DMS53 treated with DMSO at 0.1 percent for 48 hours (cell line): Measurements from ENCODE around the gene DVL1.

Experiments used
- DNase-seq: peaks from one replicate; lab custom pipeline; 2025; ENCODE audit not compliant: unreplicated experiment; lab: John Stamatoyannopoulos, UW

The DVL1 gene

DNA sequence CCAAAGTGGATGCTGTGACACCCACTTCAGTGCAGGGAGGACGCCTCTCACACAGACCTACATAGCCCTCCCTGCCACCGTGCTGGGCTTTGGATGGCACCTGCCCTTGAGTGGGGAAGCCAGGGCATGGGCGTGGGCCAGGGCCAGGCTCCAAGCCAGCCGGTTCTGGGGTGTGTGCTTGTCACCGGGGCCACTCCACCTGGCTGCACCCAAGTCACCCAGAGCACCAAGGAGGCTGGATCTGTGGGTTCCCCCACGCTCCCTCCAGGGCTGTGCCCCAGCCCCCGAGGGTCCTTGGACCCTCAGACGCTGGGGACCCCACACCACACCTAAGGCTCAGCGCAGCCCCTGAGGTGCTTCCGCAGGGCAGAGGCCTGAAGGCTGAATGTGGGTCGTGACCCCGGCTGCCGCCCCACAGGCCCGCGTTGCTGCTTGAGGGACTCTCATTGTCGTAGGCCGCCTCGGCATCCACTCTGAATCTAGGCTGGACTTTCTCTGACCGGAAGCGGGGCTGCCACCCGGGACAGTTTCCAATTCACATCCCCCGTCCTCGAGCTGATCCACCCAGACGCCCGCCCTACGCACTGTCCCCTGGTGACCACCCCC, 7.7 kb upstream of the DVL1 start:
- DNase-seq, result no peak

GRCh38 chr1:1356166-1356795, 7.1 kb upstream of the DVL1 start:
- DNase-seq, result no peak

- peak; percentile 43 for DNase-seq
Measured at GRCh38 chr1:1355416-1355815, 6.2 kb upstream of the DVL1 start.

DNA sequence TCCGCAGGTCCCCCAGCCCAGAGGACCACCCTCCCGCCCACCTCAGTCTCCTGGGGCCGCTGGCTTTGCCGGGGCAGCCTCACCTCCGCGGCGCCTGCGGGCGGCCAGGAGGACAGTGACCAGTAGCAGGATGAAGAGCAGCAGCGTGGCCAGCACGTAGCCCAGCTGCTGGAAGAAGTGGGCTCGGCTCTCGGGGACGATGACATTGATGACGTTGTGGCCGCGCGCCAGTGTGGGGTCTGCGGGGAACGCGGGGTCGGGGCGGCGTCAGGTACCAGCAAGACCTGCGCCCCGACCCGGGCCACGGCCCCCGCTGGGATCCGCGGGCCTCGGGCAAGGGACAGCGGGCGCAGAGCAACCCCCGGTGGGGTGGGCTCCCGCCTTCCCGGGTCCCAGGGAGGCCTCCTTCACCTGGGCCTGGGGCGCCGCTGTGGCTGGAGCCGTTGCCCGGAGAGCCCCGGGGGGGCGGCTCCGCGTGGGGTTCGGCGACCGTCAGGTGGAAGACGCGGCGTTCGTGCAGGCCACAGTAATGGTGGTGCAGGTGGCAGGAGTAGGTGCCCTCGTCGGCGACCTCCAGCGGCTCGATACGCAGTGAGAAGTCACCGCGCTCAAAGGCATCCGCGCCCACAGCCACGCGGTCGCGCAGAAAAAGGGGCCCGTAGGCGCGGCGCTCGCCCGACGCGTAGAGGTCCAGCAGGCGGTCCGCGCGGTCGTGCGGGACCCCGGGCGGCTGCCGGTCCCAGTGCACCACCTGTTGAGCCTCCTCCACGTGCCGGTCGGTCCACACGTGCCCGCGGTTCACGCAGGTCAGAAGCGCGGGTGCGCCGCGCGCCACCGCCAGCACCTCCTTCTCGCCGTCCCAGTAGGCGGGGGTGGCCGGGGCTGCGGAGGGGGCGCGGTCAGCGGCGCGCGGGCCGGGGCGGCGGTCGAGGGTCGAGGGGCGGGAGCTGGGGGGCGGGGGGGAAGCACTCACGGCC, 5.3 kb upstream of the DVL1 start:
- no peak for DNase-seq

GRCh38 chr1:1353389-1354151, 4.4 kb upstream of the DVL1 start:
- DNase-seq, result no peak

DNA sequence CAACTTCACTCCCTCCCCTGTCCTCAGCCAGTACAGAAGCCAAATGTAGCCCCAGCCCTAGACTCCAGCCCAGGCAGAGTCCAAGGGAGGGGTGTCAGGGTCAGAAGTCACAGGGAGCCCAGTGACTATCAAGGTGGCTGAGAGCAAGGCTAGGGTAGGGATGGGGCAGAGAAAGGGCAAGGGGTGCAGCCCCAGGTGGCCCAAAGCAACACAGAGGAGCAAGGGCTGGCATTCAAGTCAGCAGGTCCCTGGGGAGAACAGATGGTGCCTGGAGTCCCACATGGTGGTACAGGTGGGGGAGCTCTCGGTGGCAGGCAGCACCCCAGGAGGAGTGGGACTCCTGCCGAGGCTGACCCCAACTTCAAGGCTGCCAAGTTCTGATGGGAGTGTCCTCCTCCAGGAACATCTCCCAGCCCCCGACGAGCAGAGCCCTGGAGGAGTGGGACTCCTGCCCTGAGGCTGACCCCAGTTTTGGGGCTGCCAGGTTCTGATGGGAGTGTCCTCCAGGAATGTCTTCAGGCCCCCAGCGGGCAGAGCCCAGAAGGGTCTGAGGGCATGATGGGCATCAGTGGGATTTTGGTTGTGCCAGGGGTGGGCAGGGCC, 3.7 kb upstream of the DVL1 start:
- DNase-seq, result no peak

- peak; percentile 18 for DNase-seq
Measured at GRCh38 chr1:1351511-1352427, 2.6 kb upstream of the DVL1 start.

DNA sequence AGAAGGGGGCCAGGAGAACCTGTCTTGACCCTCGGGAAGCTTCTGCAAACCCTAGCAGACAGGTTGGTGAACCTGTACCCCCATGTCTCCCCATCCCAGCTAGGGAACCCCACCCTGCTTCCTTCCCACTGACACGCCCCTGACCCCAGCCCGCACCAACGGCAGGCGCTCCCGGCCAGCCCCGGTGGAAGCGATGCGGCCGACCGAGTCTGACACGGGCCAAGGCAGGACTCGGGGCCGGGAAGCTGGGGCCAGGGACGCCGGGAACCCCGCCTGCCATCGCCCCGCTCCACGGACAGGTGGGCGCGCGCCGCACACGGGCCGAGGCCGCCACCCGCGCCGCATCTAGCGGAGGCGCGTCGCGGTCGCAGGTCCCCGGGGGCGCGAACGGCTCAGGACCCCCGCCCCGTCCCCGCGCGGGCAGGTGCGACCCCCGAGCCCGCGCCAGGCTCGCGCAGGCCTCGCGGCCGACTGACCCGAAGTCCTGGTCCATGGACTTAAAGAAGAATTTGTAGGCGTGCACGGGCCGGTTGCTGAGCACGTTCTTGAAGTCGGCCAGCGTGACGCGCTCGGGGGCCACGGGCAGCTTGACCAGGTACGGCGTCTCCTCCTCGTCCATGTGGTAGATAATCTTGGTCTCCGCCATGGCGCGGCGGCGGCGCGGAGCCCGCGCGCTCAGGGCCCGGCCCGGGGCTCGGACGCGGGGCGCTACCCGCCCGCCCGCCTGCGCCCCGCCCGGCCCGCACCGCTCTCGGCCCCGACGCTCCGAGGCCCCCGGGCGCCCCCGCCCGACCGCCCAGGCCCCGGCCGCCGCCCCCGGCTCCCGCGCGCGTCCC, 580 bp downstream of the DVL1 start:
- no peak for DNase-seq

DNA sequence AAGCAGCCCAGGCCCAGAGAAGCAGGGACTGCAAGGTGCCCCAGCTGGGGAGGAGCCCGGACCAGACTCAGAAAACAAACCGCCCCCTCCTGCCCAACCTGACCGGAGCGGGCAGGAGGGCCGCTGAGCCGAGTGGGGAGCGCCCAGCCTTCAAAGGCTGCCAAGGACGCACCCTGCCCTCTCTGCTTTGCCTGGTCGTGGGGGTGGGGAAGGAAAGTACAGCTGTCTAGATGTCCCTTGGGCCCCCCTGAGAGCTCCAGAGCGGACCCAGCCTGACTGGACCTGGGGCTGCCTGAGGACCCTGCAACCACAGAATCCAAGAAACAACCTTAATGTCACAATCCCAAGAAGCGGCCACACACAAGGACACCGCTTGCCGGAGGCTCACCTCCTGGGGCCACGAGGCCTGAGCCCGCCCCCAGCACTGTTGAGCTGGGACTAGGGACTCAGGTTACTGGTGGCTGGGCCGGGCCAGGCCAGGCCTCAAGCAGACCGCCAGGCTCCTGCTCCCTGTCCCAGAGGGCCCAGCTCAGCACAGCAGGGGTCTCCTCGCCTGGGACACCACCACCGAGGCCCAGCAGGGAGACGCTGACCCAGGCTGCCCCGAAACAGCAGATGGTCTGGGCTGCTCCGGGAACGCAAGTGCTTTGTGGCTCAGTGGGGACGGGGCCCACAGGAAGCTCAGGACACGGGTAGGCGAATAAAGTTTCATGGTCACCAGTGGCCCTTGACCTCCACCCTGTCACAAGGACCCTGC, 1.4 kb downstream of the DVL1 start:
- DNase-seq, result no peak

- no peak for DNase-seq
Measured at GRCh38 chr1:1347026-1347595, 2.1 kb downstream of the DVL1 start.

DNA sequence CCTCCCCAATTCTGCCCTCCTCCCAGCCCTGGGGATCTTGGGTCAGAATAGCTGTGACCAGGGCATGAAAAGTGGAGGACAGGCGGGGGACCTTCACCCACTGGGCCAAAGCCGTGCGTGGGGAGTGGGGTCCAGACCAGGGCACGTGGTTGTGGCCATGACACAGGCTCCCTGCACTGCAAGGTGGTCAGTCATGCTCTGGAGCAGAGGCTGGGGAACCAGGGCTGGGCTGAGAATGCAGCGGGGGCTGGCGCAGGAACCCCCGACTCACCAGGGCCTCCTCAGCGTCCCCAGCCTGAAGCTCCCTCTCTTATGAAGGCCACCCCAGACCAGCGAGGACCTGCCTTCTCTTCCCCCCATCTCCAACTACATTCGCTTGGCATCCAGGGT, 2.7 kb downstream of the DVL1 start:
- no peak for DNase-seq

- DNase-seq, result no peak
Measured at GRCh38 chr1:1345860-1346500, 3.2 kb downstream of the DVL1 start.

DNA sequence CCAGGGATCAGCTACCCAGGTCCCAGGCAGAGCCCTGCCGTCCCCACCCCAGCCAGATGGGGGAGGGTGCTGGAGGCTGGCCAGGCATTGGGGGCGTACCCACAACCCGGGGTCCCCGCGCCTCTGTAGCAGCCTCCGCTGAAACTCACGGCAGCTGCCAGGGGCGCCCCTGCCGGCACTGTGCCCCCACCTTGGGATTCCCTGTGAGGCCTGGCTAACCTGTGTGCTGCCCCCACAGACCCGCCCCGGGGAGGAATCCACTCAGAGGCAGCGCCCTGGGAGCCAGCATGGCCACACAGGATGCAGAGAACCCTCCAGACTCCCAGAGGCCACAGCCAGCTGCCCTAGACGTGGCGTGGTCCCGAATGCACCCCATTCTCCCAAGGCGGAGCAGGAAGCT, 3.8 kb downstream of the DVL1 start:
- DNase-seq, result no peak

GRCh38 chr1:1344655-1345361, 4.4 kb downstream of the DVL1 start:
- DNase-seq, result no peak

- no peak for DNase-seq
Measured at GRCh38 chr1:1343811-1344421, 5.3 kb downstream of the DVL1 start.

DNA sequence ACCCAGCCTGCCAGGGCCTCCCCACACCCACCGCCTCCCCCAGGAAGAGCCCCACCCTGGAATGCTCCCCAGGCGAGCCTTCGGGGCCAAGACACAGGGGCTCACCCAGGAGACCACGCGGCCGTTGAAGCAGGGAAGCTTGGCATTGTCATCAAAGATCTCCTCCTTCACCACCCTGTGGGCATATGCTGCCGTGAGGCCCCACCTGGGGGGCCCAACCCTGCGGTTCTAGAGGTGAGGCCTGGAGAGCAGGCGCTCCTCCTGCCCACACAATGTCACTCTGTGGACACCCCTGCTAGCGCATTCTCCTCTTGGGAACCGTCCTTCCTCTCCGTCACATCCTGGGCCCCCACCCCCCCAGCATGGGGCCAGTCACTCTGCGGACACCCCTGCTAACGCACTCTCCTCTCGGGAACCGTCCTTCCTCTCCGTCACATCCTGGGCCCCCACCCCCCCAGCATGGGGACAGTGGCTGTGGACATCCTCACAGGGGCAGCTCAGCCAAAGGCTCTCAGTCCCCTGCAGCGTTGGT, 6.6 kb downstream of the DVL1 start:
- DNase-seq, result no peak
